Astrocyte (in vitro differentiated cells and primary cell): ENCODE data around the gene RRP1. TPM values are rescaled to one million over a fixed set of nuclear protein-coding genes. Genes with fewer than 3 reads are reported as not detected.

Source experiments
- DNase-seq: peaks from one replicate; pipeline ENCODE4 v3.0.0-alpha.2; 2010; ENCODE audit warnings: low read depth
- FAIRE-seq: peaks from 2 replicates; lab custom pipeline; 2011; peaks lifted over from hg19 to GRCh38; lab: Jason Lieb, UNC
- H2AFZ ChIP-seq: 2 replicates; pipeline ENCODE4 v1.6.0; 2012; ENCODE audit warnings: low read depth, low read length, inconsistent platforms
- H3K27ac ChIP-seq: 2 replicates; pipeline ENCODE4 v1.5.1; 2011; ENCODE audit warnings: low read depth, low read length, inconsistent platforms
- H3K27me3 ChIP-seq: 2 replicates; pipeline ENCODE4 v1.6.0; 2011; ENCODE audit warnings: low read length, inconsistent platforms; ENCODE audit not compliant: insufficient read depth
- H3K36me3 ChIP-seq: 2 replicates; pipeline ENCODE4 v1.5.1; 2011; ENCODE audit warnings: low read length, inconsistent platforms; ENCODE audit not compliant: insufficient read depth
- H3K4me1 ChIP-seq: 2 replicates; pipeline ENCODE4 v1.5.1; 2011; ENCODE audit warnings: low read length, inconsistent platforms; ENCODE audit not compliant: insufficient read depth
- H3K4me2 ChIP-seq: 2 replicates; pipeline ENCODE4 v1.6.0; 2012; ENCODE audit warnings: low read length, inconsistent platforms
- H3K4me3 ChIP-seq: 2 replicates; pipeline ENCODE4 v1.5.1; 2011; ENCODE audit warnings: low read depth, mild to moderate bottlenecking, low read length, inconsistent platforms; ENCODE audit not compliant: insufficient read depth
- H3K79me2 ChIP-seq: 2 replicates; pipeline ENCODE4 v1.6.0; 2012; ENCODE audit warnings: mild to moderate bottlenecking, low read length, inconsistent platforms; ENCODE audit not compliant: insufficient read depth
- H3K9ac ChIP-seq: 2 replicates; pipeline ENCODE4 v1.6.0; 2012; ENCODE audit warnings: mild to moderate bottlenecking, low read length, inconsistent platforms
- H3K9me3 ChIP-seq: 2 replicates; pipeline ENCODE4 v1.5.1; 2012; ENCODE audit warnings: low read depth, mild to moderate bottlenecking, low read length, inconsistent platforms; ENCODE audit not compliant: insufficient read depth
- H4K20me1 ChIP-seq: 2 replicates; pipeline ENCODE4 v1.6.0; 2012; ENCODE audit warnings: low read length, inconsistent platforms; ENCODE audit not compliant: insufficient read depth
- H3K27ac Mint-ChIP-seq: one replicate; pipeline ENCODE4 v1.8.0; 2021; ENCODE audit warnings: mild to moderate bottlenecking, mixed read lengths; ENCODE audit not compliant: unreplicated experiment
- H3K27me3 Mint-ChIP-seq: one replicate; pipeline ENCODE4 v1.8.0; 2021; ENCODE audit warnings: low read depth, mixed read lengths; ENCODE audit not compliant: unreplicated experiment
- H3K36me3 Mint-ChIP-seq: one replicate; pipeline ENCODE4 v1.8.0; 2021; ENCODE audit warnings: low read depth, mixed read lengths; ENCODE audit not compliant: unreplicated experiment
- H3K4me1 Mint-ChIP-seq: one replicate; pipeline ENCODE4 v1.8.0; 2021; ENCODE audit warnings: low read depth, mixed read lengths; ENCODE audit not compliant: unreplicated experiment
- H3K4me3 Mint-ChIP-seq: one replicate; pipeline ENCODE4 v1.8.0; 2021; ENCODE audit warnings: mild to moderate bottlenecking, moderate library complexity, mixed read lengths; ENCODE audit not compliant: unreplicated experiment
- H3K9me3 Mint-ChIP-seq: one replicate; pipeline ENCODE4 v1.8.0; 2021; ENCODE audit warnings: mild to moderate bottlenecking, mixed read lengths; ENCODE audit not compliant: unreplicated experiment
- EZH2 ChIP-seq: IDR thresholded peaks from 2 replicates; pipeline ENCODE4 v1.6.1; 2012; ENCODE audit warnings: mild to moderate bottlenecking, low read length, inconsistent platforms; ENCODE audit not compliant: insufficient read depth
- total RNA-seq: library from RNA; stranded (reverse); gene quantifications from 2 replicates; pipeline ENCODE4 v1.2.1, GENCODE V29; 2021
- TF ChIP-seq, protein P1 (sequence below): IDR thresholded peaks from 2 replicates; pipeline ENCODE4 v1.5.1; 2011; ENCODE audit warnings: low read depth, mild to moderate bottlenecking, inconsistent platforms, low read length, moderate library complexity; ENCODE audit not compliant: insufficient read depth

The RRP1 gene
- total RNA-seq, 1 donor from 2014 or later: 24.9 TPM

DNA sequence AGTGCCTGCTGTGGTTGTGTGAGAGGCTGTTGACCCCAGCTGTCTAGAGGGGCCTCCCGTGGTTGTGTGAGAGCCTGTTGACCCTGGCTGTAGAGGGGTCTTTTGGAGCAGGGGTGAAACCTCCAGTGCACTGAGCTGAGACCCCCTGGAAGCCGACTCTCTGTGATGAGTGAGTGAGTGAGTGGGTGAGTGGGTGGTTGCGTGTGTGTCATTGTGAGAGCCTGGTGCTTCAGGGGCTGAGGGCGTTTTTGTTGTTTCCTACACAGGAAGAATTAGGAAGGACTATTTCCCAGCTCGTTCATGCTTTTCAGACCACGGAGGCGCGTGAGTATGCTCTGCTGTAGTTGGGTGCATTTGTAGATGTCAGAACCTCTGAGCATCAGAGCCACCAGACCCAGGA is 3.0 kb downstream of the RRP1 start:
- Histone ChIP-seq H2AFZ (no peak overlapping the region), H3K79me2 (peaks cover 59% of the 10 kb centered on the region), H3K27ac (no peak overlapping the region), H3K9ac (no peak overlapping the region), H3K4me3 (no peak overlapping the region), H3K27me3 (no peaks in the 10 kb centered on the region), H3K9me3 (no peaks in the 10 kb centered on the region), H3K4me2 (no peak overlapping the region), H4K20me1 (peaks cover 71% of the 10 kb centered on the region), H3K4me1 (peaks cover 12% of the 10 kb centered on the region), H3K36me3 (peaks cover 45% of the 10 kb centered on the region)
- Mint-ChIP-seq H3K36me3 (peaks cover 18% of the 10 kb centered on the region), H3K27ac (no peak overlapping the region), H3K4me1 (peaks cover 8% of the 10 kb centered on the region), H3K4me3 (peak overlapping the region; percentile 61), H3K27me3 (no peaks in the 10 kb centered on the region), H3K9me3 (no peaks in the 10 kb centered on the region)
- TF ChIP-seq, protein P1, sequence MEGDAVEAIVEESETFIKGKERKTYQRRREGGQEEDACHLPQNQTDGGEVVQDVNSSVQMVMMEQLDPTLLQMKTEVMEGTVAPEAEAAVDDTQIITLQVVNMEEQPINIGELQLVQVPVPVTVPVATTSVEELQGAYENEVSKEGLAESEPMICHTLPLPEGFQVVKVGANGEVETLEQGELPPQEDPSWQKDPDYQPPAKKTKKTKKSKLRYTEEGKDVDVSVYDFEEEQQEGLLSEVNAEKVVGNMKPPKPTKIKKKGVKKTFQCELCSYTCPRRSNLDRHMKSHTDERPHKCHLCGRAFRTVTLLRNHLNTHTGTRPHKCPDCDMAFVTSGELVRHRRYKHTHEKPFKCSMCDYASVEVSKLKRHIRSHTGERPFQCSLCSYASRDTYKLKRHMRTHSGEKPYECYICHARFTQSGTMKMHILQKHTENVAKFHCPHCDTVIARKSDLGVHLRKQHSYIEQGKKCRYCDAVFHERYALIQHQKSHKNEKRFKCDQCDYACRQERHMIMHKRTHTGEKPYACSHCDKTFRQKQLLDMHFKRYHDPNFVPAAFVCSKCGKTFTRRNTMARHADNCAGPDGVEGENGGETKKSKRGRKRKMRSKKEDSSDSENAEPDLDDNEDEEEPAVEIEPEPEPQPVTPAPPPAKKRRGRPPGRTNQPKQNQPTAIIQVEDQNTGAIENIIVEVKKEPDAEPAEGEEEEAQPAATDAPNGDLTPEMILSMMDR: no peak
- no peak for TF ChIP-seq EZH2
- DNase-seq (no peak), FAIRE-seq (no peak)

DNA sequence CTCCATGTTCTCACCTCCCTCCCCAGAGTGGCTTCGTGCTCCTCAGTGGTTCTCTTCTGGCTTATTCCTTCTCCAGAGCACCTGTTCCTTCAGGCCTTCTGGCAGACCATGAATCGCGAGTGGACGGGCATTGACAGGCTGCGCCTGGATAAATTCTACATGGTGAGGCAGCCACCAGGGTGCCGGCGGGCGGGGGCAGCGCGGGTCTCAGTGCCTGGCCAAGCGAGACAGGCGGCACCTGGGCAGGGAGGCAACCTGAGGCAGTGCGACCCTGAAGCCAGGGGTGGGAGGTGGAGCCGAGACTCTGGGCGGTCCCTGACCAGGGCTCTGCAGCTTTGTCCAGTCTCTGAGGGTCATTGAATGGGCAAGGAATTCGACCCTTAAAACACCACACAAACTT is 3.9 kb downstream of the RRP1 start:
- peaks cover 12% of the 10 kb centered on the region for H3K4me1 ChIP-seq
- peaks cover 47% of the 10 kb centered on the region for H3K36me3 ChIP-seq
- Mint-ChIP-seq H3K27ac (no peak overlapping the region), H3K36me3 (peaks cover 25% of the 10 kb centered on the region), H3K4me1 (peaks cover 8% of the 10 kb centered on the region), H3K9me3 (no peaks in the 10 kb centered on the region), H3K4me3 (no peak overlapping the region), H3K27me3 (no peaks in the 10 kb centered on the region)
- H3K4me2 ChIP-seq: no peak overlapping the region
- H3K27ac ChIP-seq: no peak overlapping the region
- H4K20me1 ChIP-seq: peaks cover 71% of the 10 kb centered on the region
- no peak overlapping the region for H3K4me3 ChIP-seq
- no peaks in the 10 kb centered on the region for H3K9me3 ChIP-seq
- FAIRE-seq (no peak), DNase-seq (no peak)
- no peaks in the 10 kb centered on the region for H3K27me3 ChIP-seq
- TF ChIP-seq, protein P1: no peak
- TF ChIP-seq EZH2: no peak
- peaks cover 59% of the 10 kb centered on the region for H3K79me2 ChIP-seq
- H3K9ac ChIP-seq: no peak overlapping the region
- no peak overlapping the region for H2AFZ ChIP-seq

DNA sequence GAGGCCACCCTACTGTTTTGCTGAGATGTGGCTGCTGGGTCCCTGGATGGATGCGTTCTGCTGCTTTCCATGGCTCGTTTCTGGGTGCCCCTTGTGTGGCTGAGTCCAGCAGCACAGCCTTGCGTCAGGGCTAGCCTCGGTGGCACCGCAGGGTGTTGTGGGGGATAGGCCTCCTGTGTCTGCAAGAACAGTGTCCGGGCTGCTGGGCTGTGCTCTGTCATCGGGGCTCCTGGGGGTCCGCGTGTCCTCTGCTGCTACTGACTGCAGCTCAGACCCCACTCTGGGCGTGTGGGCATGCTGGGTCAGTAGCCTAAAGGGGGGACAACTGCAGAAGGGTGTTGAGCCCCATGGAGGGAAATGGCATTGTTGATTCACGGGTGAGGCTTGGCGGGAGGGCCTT is 4.9 kb downstream of the RRP1 start:
- peaks cover 71% of the 10 kb centered on the region for H4K20me1 ChIP-seq
- no peak overlapping the region for H3K9ac ChIP-seq
- H3K4me3 Mint-ChIP-seq: no peak overlapping the region
- no peaks in the 10 kb centered on the region for H3K9me3 Mint-ChIP-seq
- H3K27me3 Mint-ChIP-seq: no peaks in the 10 kb centered on the region
- H3K27me3 ChIP-seq: no peaks in the 10 kb centered on the region
- TF ChIP-seq, protein P1: no peak
- no peak for TF ChIP-seq EZH2
- peaks cover 12% of the 10 kb centered on the region for H3K4me1 ChIP-seq
- no peak overlapping the region for H3K27ac Mint-ChIP-seq
- no peak overlapping the region for H3K4me3 ChIP-seq
- H3K36me3 Mint-ChIP-seq: peaks cover 27% of the 10 kb centered on the region
- H3K4me1 Mint-ChIP-seq: peaks cover 8% of the 10 kb centered on the region
- no peak overlapping the region for H3K27ac ChIP-seq
- no peaks in the 10 kb centered on the region for H3K9me3 ChIP-seq
- DNase-seq: no peak
- peaks cover 47% of the 10 kb centered on the region for H3K36me3 ChIP-seq
- no peak overlapping the region for H2AFZ ChIP-seq
- FAIRE-seq: no peak
- H3K79me2 ChIP-seq: peaks cover 59% of the 10 kb centered on the region
- H3K4me2 ChIP-seq: no peak overlapping the region
